PC-9 (cell line): Measurements from ENCODE around the gene PIBF1. TPM values are rescaled to one million over a fixed set of nuclear protein-coding genes. Genes with fewer than 3 reads are reported as not detected.
"Not testable (repeated sequence)": the region's sequence is repeated elsewhere in the genome, so short reads cannot be mapped to it uniquely, and the experiment has no call there.

Experiments
- BruUV-seq: library from RNA; stranded (reverse); fragments of 400-500 nt; replicated peaks from 2 replicates; lab custom pipeline; 2021; lab: Mats Ljungman, UMichigan
- CTCF ChIA-PET: fragments of 300-600 bp; sonication (Branson Sonifier 250); formaldehyde crosslinking; loops from one replicate; lab custom pipeline; 2022; ENCODE audit warnings: antibody characterized with exemption; lab: Charles Lee
- POLR2A ChIA-PET: fragments of 300-600 bp; sonication (Branson Sonifier 250); formaldehyde crosslinking; loops from one replicate; lab custom pipeline; 2022; ENCODE audit warnings: antibody characterized with exemption; ENCODE audit not compliant: unreplicated experiment; lab: Charles Lee
- DNase-seq, 2 experiments: peaks; one replicate each; pipeline versions ENCODE4 v3.0.0 to v3.0.0-alpha.2; 2015 to 2022; ENCODE audit warnings: mixed read lengths in 1 of 2
- H2AFZ ChIP-seq: fragments of 200-600 bp; sonication (generic); 2 replicates; pipeline ENCODE4 v1.8.1; 2017; ENCODE audit warnings: antibody characterized with exemption
- H3F3A ChIP-seq: fragments of 200-600 bp; sonication (generic); 2 replicates; pipeline ENCODE4 v1.8.1; 2017; ENCODE audit warnings: antibody characterized with exemption, mild to moderate bottlenecking, low read depth; ENCODE audit not compliant: insufficient read depth
- H3K27ac ChIP-seq: fragments of 200-600 bp; sonication (generic); 2 replicates; pipeline ENCODE4 v1.6.1; 2016; ENCODE audit warnings: mixed run types
- H3K27me3 ChIP-seq: fragments of 200-600 bp; sonication (generic); 2 replicates; pipeline ENCODE4 v1.6.1; 2016; ENCODE audit warnings: low read depth, mixed run types; ENCODE audit not compliant: insufficient read depth
- H3K36me3 ChIP-seq: fragments of 200-600 bp; sonication (generic); 2 replicates; pipeline ENCODE4 v1.6.1; 2016; ENCODE audit warnings: low read depth, mixed run types
- H3K4me1 ChIP-seq: fragments of 200-600 bp; sonication (generic); replicated peaks from 2 replicates; pipeline ENCODE4 v1.6.1; 2016; ENCODE audit warnings: mixed run types; ENCODE audit not compliant: insufficient read depth
- H3K4me2 ChIP-seq: fragments of 200-600 bp; sonication (generic); 2 replicates; pipeline ENCODE4 v1.6.1; 2017; ENCODE audit warnings: mixed run types
- H3K4me3 ChIP-seq: fragments of 200-600 bp; sonication (generic); 2 replicates; pipeline ENCODE4 v1.6.1; 2016; ENCODE audit warnings: mixed run types
- H3K79me2 ChIP-seq: fragments of 200-600 bp; sonication (generic); 2 replicates; pipeline ENCODE4 v1.6.1; 2017; ENCODE audit warnings: low read depth, mixed run types
- H3K9me2 ChIP-seq: fragments of 200-600 bp; sonication (generic); 2 replicates; pipeline ENCODE4 v1.8.1; 2017; ENCODE audit warnings: mild to moderate bottlenecking; ENCODE audit not compliant: insufficient read depth
- H3K9me3 ChIP-seq: fragments of 200-600 bp; sonication (generic); 2 replicates; pipeline ENCODE4 v1.8.1; 2016; ENCODE audit warnings: low read depth; ENCODE audit not compliant: insufficient read depth
- H4K20me1 ChIP-seq: fragments of 200-600 bp; sonication (generic); 2 replicates; pipeline ENCODE4 v1.8.1; 2017; ENCODE audit not compliant: insufficient read depth
- CTCF ChIP-seq: fragments of 200-600 bp; sonication (generic); conservative IDR thresholded peaks from 2 replicates; pipeline ENCODE4 v1.6.1; 2017; ENCODE audit warnings: mixed run types, antibody characterized with exemption, mild to moderate bottlenecking, moderate library complexity
- EZH2 ChIP-seq: fragments of 200-600 bp; sonication (generic); IDR thresholded peaks from 2 replicates; pipeline ENCODE4 v1.8.0; 2017; ENCODE audit warnings: antibody characterized with exemption, low read depth
- intact Hi-C: fragments of 100-400 bp; cut with micrococcal nuclease; formaldehyde crosslinking; loops from one replicate; pipeline ENCODE4 v1.10.0; 2022; ENCODE audit not compliant: unreplicated experiment
- total RNA-seq: library from RNA; stranded (reverse); gene quantifications from 2 replicates; pipeline ENCODE4 v1.2.3, GENCODE V29; 2021

The PIBF1 gene
- total RNA-seq, 1 experiment from 2014 or later = 20.3 TPM

- Histone ChIP-seq H3K27ac (no peak overlapping the region), H3K4me1 (peaks cover 19% of the 10 kb centered on the region; the same call in 1 of the 2 replicates), H3K9me3 (no peaks in the 10 kb centered on the region), H3K4me3 (no peak overlapping the region), H3K36me3 (no peaks in the 10 kb centered on the region), H4K20me1 (no peaks in the 10 kb centered on the region), H3K9me2 (no peaks in the 10 kb centered on the region), H3K27me3 (no peaks in the 10 kb centered on the region), H3K4me2 (0 out of 2 replicates have a peak overlapping the region, but pooled peaks have one; percentile 9), H3K79me2 (no peaks in the 10 kb centered on the region), H3F3A (peaks cover 9% of the 10 kb centered on the region; the same call in 1 of the 2 replicates), H2AFZ (no peak overlapping the region)
- CTCF ChIA-PET = no interaction called here
- POLR2A ChIA-PET = no interaction called here
- intact Hi-C loops = no loop called here
- no TSS peak for BruUV-seq
- TF ChIP-seq CTCF = no peak
- TF ChIP-seq EZH2 = no peak
- DNase-seq = no peak
Observed at GRCh38 chr13:73040484-73040883, 258.6 kb downstream of the PIBF1 start.

- CTCF ChIA-PET = interaction anchor here (0.6 to 0.7 kb wide), 3 partner anchors 67 to 666 kb away, joined by 7 to 21 read pairs (median 9); no protein-coding TSS in a partner anchor
- Histone ChIP-seq H3K9me2 (no peaks in the 10 kb centered on the region), H3F3A (peaks cover 9% of the 10 kb centered on the region; the same call in 1 of the 2 replicates), H3K4me1 (peaks cover 19% of the 10 kb centered on the region; the same call in 1 of the 2 replicates), H3K27ac (no peak overlapping the region), H3K4me3 (no peak overlapping the region), H3K27me3 (no peaks in the 10 kb centered on the region), H3K36me3 (no peaks in the 10 kb centered on the region), H4K20me1 (no peaks in the 10 kb centered on the region), H3K79me2 (no peaks in the 10 kb centered on the region), H3K4me2 (0 out of 2 replicates have a peak overlapping the region, but pooled peaks have one; percentile 9), H3K9me3 (no peaks in the 10 kb centered on the region), H2AFZ (no peak overlapping the region)
- intact Hi-C loops = no loop called here
- TF ChIP-seq EZH2 (no peak), CTCF (no peak)
- DNase-seq = peak in 1 of 2 experiments; percentile 66
- no TSS peak for BruUV-seq
- POLR2A ChIA-PET = no interaction called here
Observed at GRCh38 chr13:73040968-73041596, 259.1 kb downstream of the PIBF1 start.

- Histone ChIP-seq H3K27me3 (no peaks in the 10 kb centered on the region), H3F3A (peaks cover 9% of the 10 kb centered on the region; the same call in 1 of the 2 replicates), H3K36me3 (no peaks in the 10 kb centered on the region), H3K27ac (no peak overlapping the region), H3K4me2 (no peak overlapping the region), H3K4me3 (no peak overlapping the region), H4K20me1 (no peaks in the 10 kb centered on the region), H3K9me3 (no peaks in the 10 kb centered on the region), H3K79me2 (no peaks in the 10 kb centered on the region), H3K9me2 (no peaks in the 10 kb centered on the region), H2AFZ (no peak overlapping the region), H3K4me1 (peaks cover 13% of the 10 kb centered on the region; the same call in 1 of the 2 replicates)
- POLR2A ChIA-PET = interaction anchor here (0.6 kb wide), 1 partner anchor 96 kb away, joined by 7 read pairs; no protein-coding TSS in a partner anchor
- no peak for DNase-seq
- BruUV-seq = no TSS peak
- intact Hi-C loops = no loop called here
- CTCF ChIA-PET = no interaction called here
- TF ChIP-seq CTCF (no peak), EZH2 (no peak)
Observed at GRCh38 chr13:73045031-73045430, 263.1 kb downstream of the PIBF1 start.

GRCh38 chr13:73048615-73049014, 266.7 kb downstream of the PIBF1 start:
- H3K4me1 ChIP-seq, H3K36me3 ChIP-seq, DNase-seq, H3K9me3 ChIP-seq, H3F3A ChIP-seq, H2AFZ ChIP-seq, H4K20me1 ChIP-seq, intact Hi-C loops, H3K9me2 ChIP-seq, H3K27ac ChIP-seq, H3K4me2 ChIP-seq, H3K27me3 ChIP-seq, H3K79me2 ChIP-seq, BruUV-seq, CTCF ChIA-PET, H3K4me3 ChIP-seq: not testable (repeated sequence)
- POLR2A ChIA-PET = interaction anchor here (0.6 kb wide), 1 partner anchor 429 kb away, joined by 6 read pairs; no protein-coding TSS in a partner anchor
